ENCODE measurements around the gene LTBP1. TPM values are rescaled to one million over a fixed set of nuclear protein-coding genes. Genes with fewer than 3 reads are reported as not detected.

Gene LTBP1
- total and polyA plus RNA-seq, 4 donors = 5.8 to 57.6 (median 10.2) TPM

DNA sequence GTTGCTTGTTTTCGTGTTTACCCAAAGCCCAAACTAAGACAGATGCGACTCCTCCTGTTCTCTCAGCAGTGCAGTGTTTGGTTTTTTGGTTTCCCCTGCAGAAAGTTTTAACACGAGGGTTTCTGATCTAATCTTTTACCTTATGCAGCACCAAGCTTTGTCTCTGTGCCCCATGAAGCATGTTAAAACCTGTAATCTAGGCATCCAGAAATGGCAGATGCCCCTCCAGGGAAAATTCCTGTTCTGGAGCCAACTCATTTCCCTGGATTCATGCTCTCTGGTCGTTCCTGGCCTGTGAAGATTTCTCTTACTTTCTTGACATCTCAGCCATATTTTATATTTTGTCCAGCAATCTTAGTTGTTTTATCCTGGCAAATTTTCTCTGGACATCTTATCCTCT, 91.5 kb downstream of the LTBP1 start:
- TF ChIP-seq, protein P1, sequence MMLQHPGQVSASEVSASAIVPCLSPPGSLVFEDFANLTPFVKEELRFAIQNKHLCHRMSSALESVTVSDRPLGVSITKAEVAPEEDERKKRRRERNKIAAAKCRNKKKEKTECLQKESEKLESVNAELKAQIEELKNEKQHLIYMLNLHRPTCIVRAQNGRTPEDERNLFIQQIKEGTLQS (IDR thresholded peaks at IDR 0.05) = no peak
- TF ChIP-seq REST (IDR thresholded peaks at IDR 0.05) (no peak), RXRA (IDR thresholded peaks at IDR 0.05) (no peak), MAX (IDR thresholded peaks at IDR 0.05) (no peak), ZBTB33 (IDR thresholded peaks at IDR 0.05) (no peak), FOXA1 (IDR thresholded peaks at IDR 0.05) (no peak), NR2F2 (IDR thresholded peaks at IDR 0.05) (no peak), TAF1 (conservative IDR thresholded peaks at IDR 0.05) (no peak), FOXA2 (IDR thresholded peaks at IDR 0.05) (no peak), HNF4G (IDR thresholded peaks at IDR 0.05) (no peak), SP1 (IDR thresholded peaks at IDR 0.05) (no peak), JUND (IDR thresholded peaks at IDR 0.05) (no peak), HNF4A (conservative IDR thresholded peaks at IDR 0.05) (no peak), EGR1 (IDR thresholded peaks at IDR 0.05; ENCODE audit: low read depth in 2 of 2) (no peak)
- H3K27ac ChIP-seq (ENCODE audit: low read depth in 1 of 2, low read length in 2 of 2) = no peak overlapping the region
- H3K9me3 ChIP-seq (ENCODE audit: control insufficient read depth in 4 of 4, low read length in 3 of 4) = no peaks in the 10 kb centered on the region
- no peak for DNase-seq (ENCODE audit: low spot score)
- 88% methylated on average over 4 of the region's 4 CpGs for WGBS
- peaks cover 4 to 37% (median 22%) of the 10 kb centered on the region in 4 donors for H3K4me1 ChIP-seq (ENCODE audit: control insufficient read depth in 4 of 4, insufficient read depth in 4 of 4, low read length in 3 of 4)
- no peak overlapping the region for H3K4me3 ChIP-seq (ENCODE audit: low read depth in 1 of 3, low read length in 3 of 3)
- no peak overlapping the region for H3K9ac ChIP-seq (ENCODE audit: low read depth in 1 of 2, low read length in 2 of 2)
- H3K27me3 ChIP-seq (ENCODE audit: control insufficient read depth in 4 of 4, insufficient read depth in 4 of 4, low read length in 3 of 4) = no peaks in the 10 kb centered on the region
- no peaks in the 10 kb centered on the region for H3K36me3 ChIP-seq (ENCODE audit: control insufficient read depth in 4 of 4, insufficient read depth in 3 of 4, low read depth in 1 of 4, low read length in 3 of 4)

DNA sequence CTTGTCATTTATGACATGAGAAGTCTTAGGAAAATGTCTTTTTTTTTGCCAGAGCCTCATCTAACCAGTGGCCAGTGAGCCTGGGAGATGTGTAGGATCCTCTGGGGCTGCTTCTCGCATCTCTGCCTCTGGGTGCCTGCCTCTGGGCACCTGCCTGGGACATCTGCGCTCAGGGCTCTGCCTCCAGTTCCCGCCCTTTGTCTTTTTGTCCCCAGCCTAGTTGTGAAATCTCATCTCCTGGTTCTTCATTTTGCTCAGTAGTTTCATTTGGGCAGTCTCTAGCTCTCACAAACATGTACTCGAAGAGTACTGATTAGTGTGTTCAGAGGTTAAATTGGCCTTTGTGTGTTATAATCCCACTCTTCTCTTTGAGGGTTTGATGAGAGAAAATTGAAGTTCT, 92.0 kb downstream of the LTBP1 start:
- Histone ChIP-seq H3K9ac (ENCODE audit: low read depth in 1 of 2, low read length in 2 of 2) (no peak overlapping the region), H3K27ac (ENCODE audit: low read depth in 1 of 2, low read length in 2 of 2) (peak overlapping the region; percentile 16 to 54), H3K4me1 (ENCODE audit: control insufficient read depth in 4 of 4, insufficient read depth in 4 of 4, low read length in 3 of 4) (peaks cover 4 to 43% (median 24%) of the 10 kb centered on the region in 4 donors), H3K9me3 (ENCODE audit: control insufficient read depth in 4 of 4, low read length in 3 of 4) (no peaks in the 10 kb centered on the region), H3K4me3 (ENCODE audit: low read depth in 1 of 3, low read length in 3 of 3) (no peak overlapping the region), H3K36me3 (ENCODE audit: control insufficient read depth in 4 of 4, insufficient read depth in 3 of 4, low read depth in 1 of 4, low read length in 3 of 4) (no peaks in the 10 kb centered on the region), H3K27me3 (ENCODE audit: control insufficient read depth in 4 of 4, insufficient read depth in 4 of 4, low read length in 3 of 4) (no peaks in the 10 kb centered on the region)
- DNase-seq (ENCODE audit: low spot score) = no peak
- WGBS = 45% methylated on average over 4 of the region's 4 CpGs
- TF ChIP-seq RAD21 (IDR thresholded peaks at IDR 0.05) (peak; percentile 45 to 70), SP1 (IDR thresholded peaks at IDR 0.05) (peak; percentile 54), HNF4G (IDR thresholded peaks at IDR 0.05) (no peak), EGR1 (IDR thresholded peaks at IDR 0.05; ENCODE audit: low read depth in 2 of 2) (no peak), GABPA (IDR thresholded peaks at IDR 0.05 in 1 of 2, conservative IDR thresholded peaks at IDR 0.05 in 1 of 2) (no peak), ZBTB33 (IDR thresholded peaks at IDR 0.05) (no peak), HNF4A (conservative IDR thresholded peaks at IDR 0.05) (peak; percentile 72 to 75), RXRA (IDR thresholded peaks at IDR 0.05) (peak; percentile 16 to 31), YY1 (IDR thresholded peaks at IDR 0.05) (peak; percentile 46), FOXA2 (IDR thresholded peaks at IDR 0.05) (no peak)
- TF ChIP-seq, protein P2, sequence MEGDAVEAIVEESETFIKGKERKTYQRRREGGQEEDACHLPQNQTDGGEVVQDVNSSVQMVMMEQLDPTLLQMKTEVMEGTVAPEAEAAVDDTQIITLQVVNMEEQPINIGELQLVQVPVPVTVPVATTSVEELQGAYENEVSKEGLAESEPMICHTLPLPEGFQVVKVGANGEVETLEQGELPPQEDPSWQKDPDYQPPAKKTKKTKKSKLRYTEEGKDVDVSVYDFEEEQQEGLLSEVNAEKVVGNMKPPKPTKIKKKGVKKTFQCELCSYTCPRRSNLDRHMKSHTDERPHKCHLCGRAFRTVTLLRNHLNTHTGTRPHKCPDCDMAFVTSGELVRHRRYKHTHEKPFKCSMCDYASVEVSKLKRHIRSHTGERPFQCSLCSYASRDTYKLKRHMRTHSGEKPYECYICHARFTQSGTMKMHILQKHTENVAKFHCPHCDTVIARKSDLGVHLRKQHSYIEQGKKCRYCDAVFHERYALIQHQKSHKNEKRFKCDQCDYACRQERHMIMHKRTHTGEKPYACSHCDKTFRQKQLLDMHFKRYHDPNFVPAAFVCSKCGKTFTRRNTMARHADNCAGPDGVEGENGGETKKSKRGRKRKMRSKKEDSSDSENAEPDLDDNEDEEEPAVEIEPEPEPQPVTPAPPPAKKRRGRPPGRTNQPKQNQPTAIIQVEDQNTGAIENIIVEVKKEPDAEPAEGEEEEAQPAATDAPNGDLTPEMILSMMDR (IDR thresholded peaks at IDR 0.05; ENCODE audit: low read depth, low read length, missing input control) = no peak

Data from liver (tissue), 9 donors.